GM12875 (cell line): Measurements from ENCODE around the gene LRRIQ1.

Experiments used
- H3K4me3 ChIP-seq: one replicate; pipeline ENCODE4 v1.5.1; 2011; ENCODE audit warnings: low read depth, low read length, control low read depth
- TF ChIP-seq, protein P1 (sequence below): IDR thresholded peaks from 2 replicates; pipeline ENCODE4 v1.5.1; 2011; ENCODE audit warnings: low read depth, mild to moderate bottlenecking, control low read depth, inconsistent platforms, low read length, moderate library complexity, borderline replicate concordance; ENCODE audit not compliant: insufficient read depth

Gene LRRIQ1

DNA sequence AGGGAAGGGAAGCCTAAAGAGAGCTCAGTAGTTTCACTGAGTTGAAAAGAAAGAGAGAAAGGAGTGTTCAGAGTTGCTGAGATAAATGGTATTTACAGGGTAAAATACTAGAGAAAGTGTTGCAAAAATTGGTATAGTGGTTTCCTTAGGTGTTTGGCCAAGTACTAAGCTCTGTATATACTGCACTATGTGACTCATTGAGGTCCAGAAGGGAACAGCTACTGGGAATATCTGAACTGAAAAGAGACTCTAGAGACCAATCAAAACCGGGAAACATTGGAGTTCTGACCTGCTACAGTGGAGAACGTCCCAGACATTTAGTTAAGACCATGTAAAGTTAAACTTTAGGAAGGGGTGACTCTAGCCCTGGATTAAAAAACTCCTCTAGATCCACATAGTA, 201.2 kb downstream of the LRRIQ1 start:
- TF ChIP-seq, protein P1, sequence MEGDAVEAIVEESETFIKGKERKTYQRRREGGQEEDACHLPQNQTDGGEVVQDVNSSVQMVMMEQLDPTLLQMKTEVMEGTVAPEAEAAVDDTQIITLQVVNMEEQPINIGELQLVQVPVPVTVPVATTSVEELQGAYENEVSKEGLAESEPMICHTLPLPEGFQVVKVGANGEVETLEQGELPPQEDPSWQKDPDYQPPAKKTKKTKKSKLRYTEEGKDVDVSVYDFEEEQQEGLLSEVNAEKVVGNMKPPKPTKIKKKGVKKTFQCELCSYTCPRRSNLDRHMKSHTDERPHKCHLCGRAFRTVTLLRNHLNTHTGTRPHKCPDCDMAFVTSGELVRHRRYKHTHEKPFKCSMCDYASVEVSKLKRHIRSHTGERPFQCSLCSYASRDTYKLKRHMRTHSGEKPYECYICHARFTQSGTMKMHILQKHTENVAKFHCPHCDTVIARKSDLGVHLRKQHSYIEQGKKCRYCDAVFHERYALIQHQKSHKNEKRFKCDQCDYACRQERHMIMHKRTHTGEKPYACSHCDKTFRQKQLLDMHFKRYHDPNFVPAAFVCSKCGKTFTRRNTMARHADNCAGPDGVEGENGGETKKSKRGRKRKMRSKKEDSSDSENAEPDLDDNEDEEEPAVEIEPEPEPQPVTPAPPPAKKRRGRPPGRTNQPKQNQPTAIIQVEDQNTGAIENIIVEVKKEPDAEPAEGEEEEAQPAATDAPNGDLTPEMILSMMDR, result no peak
- no peak overlapping the region for H3K4me3 ChIP-seq

DNA sequence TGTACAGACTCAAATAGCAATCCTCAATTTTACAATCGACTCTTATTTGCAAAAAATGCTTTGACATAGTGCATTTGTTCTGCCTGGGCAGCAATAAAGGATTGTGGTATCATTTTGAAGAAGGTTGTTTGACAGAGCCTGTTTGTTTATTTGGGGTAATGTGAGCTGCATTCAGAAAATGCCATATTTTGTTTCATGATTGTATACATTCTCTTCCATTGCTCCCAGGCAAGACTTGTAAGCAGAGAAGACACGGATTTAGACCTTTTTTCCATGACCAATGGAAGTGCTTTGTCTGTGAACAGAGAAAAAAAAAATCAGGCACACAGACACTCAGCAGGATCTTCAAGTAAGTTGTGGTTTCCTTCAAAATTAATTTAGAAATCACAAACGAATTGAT, 208.4 kb downstream of the LRRIQ1 start:
- TF ChIP-seq, protein P1, result no peak
- no peak overlapping the region for H3K4me3 ChIP-seq

DNA sequence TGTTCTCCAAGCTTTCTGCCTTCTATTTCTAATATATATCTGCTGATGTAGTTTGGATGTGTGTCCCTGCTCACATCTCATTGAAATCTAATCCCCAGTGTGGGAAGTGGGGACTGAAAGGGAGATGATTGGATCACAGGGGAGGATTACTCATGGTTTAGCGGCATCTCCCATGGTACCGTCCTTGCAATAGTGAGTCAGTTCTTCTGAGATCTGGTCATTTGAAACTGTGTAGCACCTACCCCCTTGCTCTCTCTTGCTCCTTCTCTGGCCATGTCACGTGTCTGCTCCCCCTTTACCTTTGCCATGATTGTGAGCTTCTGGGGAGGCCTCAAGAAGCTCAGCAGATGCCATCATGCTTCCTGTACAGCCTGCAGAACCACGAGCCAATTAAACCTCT, 217.7 kb downstream of the LRRIQ1 start:
- H3K4me3 ChIP-seq, result no peak overlapping the region
- TF ChIP-seq, protein P1, result no peak

DNA sequence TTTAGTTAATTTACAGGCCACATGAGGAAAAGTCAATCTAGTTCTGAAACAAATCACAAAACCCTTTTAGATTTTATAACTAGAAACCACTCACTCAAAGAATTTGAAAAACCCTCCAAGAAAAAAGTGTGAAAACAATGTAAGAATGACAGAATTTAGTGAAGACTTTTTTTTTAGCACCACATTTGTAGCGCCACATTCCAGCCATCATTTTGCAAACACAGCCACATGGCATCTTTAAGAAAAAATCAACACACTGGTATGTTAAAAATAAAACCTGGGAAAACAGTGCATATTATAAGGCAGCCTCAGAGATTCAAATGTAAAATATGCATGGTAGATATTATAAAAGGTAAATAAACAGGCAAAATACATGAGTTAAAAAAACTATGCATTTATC, 221.5 kb downstream of the LRRIQ1 start:
- TF ChIP-seq, protein P1, result no peak
- no peak overlapping the region for H3K4me3 ChIP-seq

DNA sequence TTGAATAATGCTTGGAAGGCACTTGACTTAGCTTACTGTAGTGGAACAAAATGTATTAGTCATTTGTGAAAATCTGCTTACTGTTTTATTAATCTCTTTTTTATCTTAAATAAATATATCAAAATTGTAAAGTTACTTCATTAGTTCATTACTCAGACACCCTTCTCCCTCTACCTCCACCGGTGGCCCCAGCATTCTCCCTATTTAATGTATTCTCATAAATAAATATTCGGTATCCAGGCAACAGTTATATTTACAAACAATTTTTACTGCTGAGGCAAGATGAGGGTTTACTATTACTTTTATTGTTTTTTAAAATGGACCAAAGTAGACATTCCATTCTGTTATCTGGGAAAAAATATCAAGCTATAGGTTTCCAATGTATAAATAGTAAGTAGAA, 224.3 kb downstream of the LRRIQ1 start:
- TF ChIP-seq, protein P1, result no peak
- H3K4me3 ChIP-seq, result no peak overlapping the region

GRCh38 chr12:85260896-85261295, 224.7 kb downstream of the LRRIQ1 start:
- TF ChIP-seq, protein P1, result no peak

DNA sequence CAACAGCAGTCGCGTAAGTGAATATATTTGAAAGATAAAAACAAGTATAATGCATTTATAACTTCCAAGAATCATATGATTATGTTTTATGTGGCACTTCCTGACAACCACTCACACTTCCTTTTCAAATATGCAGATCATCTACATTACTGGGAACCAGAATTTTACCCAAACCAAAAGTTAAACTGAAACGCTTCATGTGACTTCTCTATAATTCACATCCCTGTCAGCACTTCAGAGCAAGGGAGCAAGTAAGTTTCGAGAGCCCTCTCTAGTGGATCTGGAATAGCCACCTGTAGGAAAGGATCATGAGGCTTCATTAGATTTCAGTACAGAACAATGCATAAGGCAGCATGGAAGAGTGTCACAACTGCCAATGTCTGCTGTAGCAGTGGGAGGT, 230.2 kb downstream of the LRRIQ1 start:
- no peak overlapping the region for H3K4me3 ChIP-seq
- TF ChIP-seq, protein P1, result no peak

More at GRCh38 chr12:85260896-85261295, 224.7 kb downstream of the LRRIQ1 start:
- no peak overlapping the region for H3K4me3 ChIP-seq
